Psoas muscle (tissue), 8 donors: ENCODE results near the gene SPTBN4. TPM values are rescaled to one million over a fixed set of nuclear protein-coding genes. Genes with fewer than 3 reads are reported as not detected.
"Not testable (repeated sequence)": the region's sequence is repeated elsewhere in the genome, so short reads cannot be mapped to it uniquely, and the experiment has no call there.

Experiments used
- ATAC-seq, 4 donors: fragments of 200-7000 bp; cut with Tn5 transposase; one replicate each; pipeline ENCODE4 v1.9.1; 2020; ENCODE audit warnings: moderate library complexity in 3 of 4, mild to moderate bottlenecking in 2 of 4
- DNase-seq, 2 donors: peaks; one replicate each; pipeline ENCODE4 v3.0.0-alpha.2; 2020
- H3K27ac ChIP-seq: fragments of 200-600 bp; one replicate; pipeline ENCODE4 v1.8.0; 2022
- H3K27me3 ChIP-seq, 3 donors: fragments of 200-600 bp in 1 of 3; one replicate each; pipeline versions ENCODE4 v1.6.1 to v1.8.0; 2013 to 2022; ENCODE audit warnings: low read length in 2 of 3, mild to moderate bottlenecking in 2 of 3, moderate library complexity in 1 of 3; ENCODE audit not compliant: insufficient read depth in 3 of 3
- H3K36me3 ChIP-seq, 2 donors: fragments of 200-600 bp in 1 of 2; one replicate each; pipeline versions ENCODE4 v1.6.1 to v1.8.0; 2013 to 2022; ENCODE audit warnings: low read depth in 1 of 2, mild to moderate bottlenecking in 1 of 2, moderate library complexity in 1 of 2; ENCODE audit not compliant: insufficient read depth in 1 of 2
- H3K4me1 ChIP-seq: fragments of 200-600 bp; one replicate; pipeline ENCODE4 v1.8.0; 2022
- H3K4me3 ChIP-seq: fragments of 200-600 bp; one replicate; pipeline ENCODE4 v1.8.0; 2022; ENCODE audit warnings: mild to moderate bottlenecking
- H3K9me3 ChIP-seq: fragments of 200-600 bp; one replicate; pipeline ENCODE4 v1.8.0; 2022
- WGBS, 3 donors: extraction: QIAGEN DNeasy Blood & Tissue Kit; methylation state at CpG; one replicate each; pipeline versions ENCODE4 v1.1.6 to v1.1.7; 2013; 5-methylcytosine and 5-hydroxymethylcytosine counted together
- intact Hi-C, 2 donors: fragments of 100-400 bp; cut with DNase I; formaldehyde crosslinking; loops; one replicate each; pipeline versions ENCODE4 v1.11.0 to v1.14.2; 2022
- polyA plus RNA-seq, 3 donors: library from polyadenylated mRNA; stranded (reverse); fragments of 200-250 nt; gene quantifications; one replicate each; pipeline ENCODE4 v1.2.3, GENCODE V29; 2013
- total RNA-seq, 4 donors: library from RNA; stranded (reverse); fragmentation: NEBNext Ultra II Directional in 2 of 4; extraction: Animal tissue kit (Norgen Biotek cat#: 25700) in 2 of 4; gene quantifications; one replicate each; pipeline versions ENCODE4 v1.2.1 to v1.2.4, GENCODE V29; 2021 to 2023
- TF ChIP-seq, protein P1 (sequence below): fragments of 200-600 bp; IDR thresholded peaks from one replicate; pipeline ENCODE4 v1.8.0; 2022; ENCODE audit warnings: antibody characterized with exemption
- donor health status: healthy with polysubstance abuse.
- donor health status: DM: no; HTN: no; CAD: no; lungs with moderate emphysema.
- donor health status: Bipolar disorder and iron deficiency.
- donor health status: healthy.
- donor health status: DM: yes; HTN: yes; CAD: no.
- donor health status: DM: no; HTN: no; CAD: no.
- donor health status: DM: no; HTN: no; CAD: no.
- donor health status: DM: yes; HTN: yes; CAD: no.

Gene SPTBN4
- total and polyA plus RNA-seq, 7 donors, result 0.66 to 4.7 (median 2.8) TPM

- no peak for DNase-seq
- no peak overlapping the region for H3K4me3 ChIP-seq
Observed at GRCh38 chr19:40588926-40589569, 122.2 kb downstream of the SPTBN4 start.

DNA sequence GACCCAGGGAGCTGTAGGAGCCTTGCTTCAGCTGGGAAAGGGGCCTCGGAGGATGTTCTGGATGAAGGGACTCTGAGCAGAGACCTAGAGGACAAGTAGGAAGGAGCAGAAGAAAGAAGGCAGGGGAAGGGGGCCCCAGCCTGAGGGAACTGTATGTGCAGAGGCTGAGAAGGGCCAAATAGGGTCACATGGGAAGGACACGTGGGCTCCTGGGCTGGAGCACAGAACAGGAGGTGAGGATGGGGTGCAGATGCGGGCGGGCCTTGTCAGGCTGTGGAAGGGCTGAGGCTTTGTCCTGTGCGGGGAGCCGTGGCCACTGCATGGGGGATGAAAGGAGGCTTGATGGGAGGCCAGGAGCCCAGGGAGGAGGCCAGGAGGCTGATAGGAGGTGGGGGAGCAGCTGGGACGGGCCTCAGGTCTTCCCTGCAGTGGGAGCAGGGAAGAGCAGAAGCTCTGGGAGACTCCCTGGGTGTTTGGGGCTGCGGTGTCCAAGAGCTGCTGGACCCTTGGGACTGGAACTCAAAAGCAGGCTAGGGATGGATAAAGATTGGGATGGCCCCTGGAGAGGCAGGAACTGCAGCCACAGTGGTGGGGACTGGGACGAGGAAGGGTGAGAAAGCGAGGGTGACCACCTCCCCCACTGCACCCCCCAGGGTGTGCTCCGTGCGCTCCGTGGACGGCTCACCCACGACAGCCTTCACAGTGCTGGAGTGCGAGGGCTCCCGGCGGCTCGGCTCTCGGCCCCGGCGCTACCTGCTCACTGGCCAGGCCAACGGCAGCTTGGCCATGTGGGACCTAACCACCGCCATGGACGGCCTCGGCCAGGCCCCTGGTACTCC is 123.0 kb downstream of the SPTBN4 start:
- no peak for ATAC-seq
- DNase-seq, result no peak
- H3K36me3 ChIP-seq, result peaks cover 0 to 8% of the 10 kb centered on the region in 2 donors
- intact Hi-C loops, result loop anchor here in 1 of 2 donors (10.0 kb wide), 2 partner anchors 115 to 285 kb away; no protein-coding TSS in a partner anchor
- no peaks in the 10 kb centered on the region for H3K4me1 ChIP-seq
- 89 to 90% (median 90%) methylated on average over 24 to 26 of the region's 26 CpGs for WGBS, 3 donors
- H3K27me3 ChIP-seq, result no peaks in the 10 kb centered on the region
- H3K4me3 ChIP-seq, result no peak overlapping the region
- H3K9me3 ChIP-seq, result no peaks in the 10 kb centered on the region
- TF ChIP-seq, protein P1, sequence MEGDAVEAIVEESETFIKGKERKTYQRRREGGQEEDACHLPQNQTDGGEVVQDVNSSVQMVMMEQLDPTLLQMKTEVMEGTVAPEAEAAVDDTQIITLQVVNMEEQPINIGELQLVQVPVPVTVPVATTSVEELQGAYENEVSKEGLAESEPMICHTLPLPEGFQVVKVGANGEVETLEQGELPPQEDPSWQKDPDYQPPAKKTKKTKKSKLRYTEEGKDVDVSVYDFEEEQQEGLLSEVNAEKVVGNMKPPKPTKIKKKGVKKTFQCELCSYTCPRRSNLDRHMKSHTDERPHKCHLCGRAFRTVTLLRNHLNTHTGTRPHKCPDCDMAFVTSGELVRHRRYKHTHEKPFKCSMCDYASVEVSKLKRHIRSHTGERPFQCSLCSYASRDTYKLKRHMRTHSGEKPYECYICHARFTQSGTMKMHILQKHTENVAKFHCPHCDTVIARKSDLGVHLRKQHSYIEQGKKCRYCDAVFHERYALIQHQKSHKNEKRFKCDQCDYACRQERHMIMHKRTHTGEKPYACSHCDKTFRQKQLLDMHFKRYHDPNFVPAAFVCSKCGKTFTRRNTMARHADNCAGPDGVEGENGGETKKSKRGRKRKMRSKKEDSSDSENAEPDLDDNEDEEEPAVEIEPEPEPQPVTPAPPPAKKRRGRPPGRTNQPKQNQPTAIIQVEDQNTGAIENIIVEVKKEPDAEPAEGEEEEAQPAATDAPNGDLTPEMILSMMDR, result no peak
- H3K27ac ChIP-seq, result no peak overlapping the region

More at GRCh38 chr19:40588926-40589569, 122.2 kb downstream of the SPTBN4 start:
- H3K9me3 ChIP-seq, result no peaks in the 10 kb centered on the region
- no peaks in the 10 kb centered on the region for H3K4me1 ChIP-seq
- TF ChIP-seq, protein P1, result no peak
- H3K27ac ChIP-seq, result no peak overlapping the region
- 63 to 85% (median 70%) methylated on average over 7 to 9 of the region's 9 CpGs for WGBS, 3 donors
- no peak for ATAC-seq
- peaks cover 0 to 12% of the 10 kb centered on the region in 2 donors for H3K36me3 ChIP-seq
- intact Hi-C loops, result loop anchor here in 1 of 2 donors (10.0 kb wide), 1 partner anchor 114 kb away; no protein-coding TSS in a partner anchor
- H3K27me3 ChIP-seq, result no peaks in the 10 kb centered on the region

DNA sequence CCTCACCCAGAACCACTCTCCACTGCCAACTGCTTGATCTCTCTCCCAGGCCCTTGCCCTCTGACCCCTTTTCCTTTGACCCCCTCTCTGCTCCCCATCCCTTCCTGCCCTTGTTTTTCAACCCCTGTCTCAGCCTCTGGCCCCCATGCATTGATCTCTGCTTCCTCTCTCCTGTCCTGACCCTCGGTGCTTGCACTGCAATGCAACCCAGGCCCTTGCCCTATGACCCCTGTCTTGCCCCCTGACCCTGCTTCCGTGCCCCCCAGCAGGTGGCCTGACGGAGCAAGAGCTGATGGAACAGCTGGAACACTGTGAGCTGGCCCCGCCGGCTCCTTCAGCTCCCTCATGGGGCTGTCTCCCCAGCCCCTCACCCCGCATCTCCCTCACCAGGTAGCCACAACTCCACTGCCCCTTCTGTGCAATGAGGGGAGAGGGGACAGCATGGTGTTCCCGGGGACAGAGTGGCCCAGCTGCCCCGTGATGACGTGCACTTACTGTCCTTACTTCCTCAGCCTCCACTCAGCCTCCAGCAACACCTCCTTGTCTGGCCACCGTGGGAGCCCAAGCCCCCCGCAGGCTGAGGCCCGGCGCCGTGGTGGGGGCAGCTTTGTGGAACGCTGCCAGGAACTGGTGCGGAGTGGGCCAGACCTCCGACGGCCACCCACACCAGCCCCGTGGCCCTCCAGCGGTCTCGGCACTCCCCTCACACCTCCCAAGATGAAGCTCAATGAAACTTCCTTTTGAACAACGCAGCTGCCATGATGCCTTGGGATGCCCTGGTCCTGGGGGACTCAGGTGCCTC is 123.9 kb downstream of the SPTBN4 start:
- H3K4me1 ChIP-seq, result no peaks in the 10 kb centered on the region
- H3K27me3 ChIP-seq, result no peaks in the 10 kb centered on the region
- TF ChIP-seq, protein P1, result no peak
- no peak overlapping the region for H3K4me3 ChIP-seq
- 67 to 76% (median 68%) methylated on average over 22 of the region's 22 CpGs for WGBS, 3 donors
- peaks cover 0 to 6% of the 10 kb centered on the region in 2 donors for H3K36me3 ChIP-seq
- no peak overlapping the region for H3K27ac ChIP-seq
- DNase-seq, result no peak
- intact Hi-C loops, result loop anchor here in 1 of 2 donors (10.0 kb wide), 1 partner anchor 286 kb away; no protein-coding TSS in a partner anchor
- H3K9me3 ChIP-seq, result no peaks in the 10 kb centered on the region
- ATAC-seq, result no peak

DNA sequence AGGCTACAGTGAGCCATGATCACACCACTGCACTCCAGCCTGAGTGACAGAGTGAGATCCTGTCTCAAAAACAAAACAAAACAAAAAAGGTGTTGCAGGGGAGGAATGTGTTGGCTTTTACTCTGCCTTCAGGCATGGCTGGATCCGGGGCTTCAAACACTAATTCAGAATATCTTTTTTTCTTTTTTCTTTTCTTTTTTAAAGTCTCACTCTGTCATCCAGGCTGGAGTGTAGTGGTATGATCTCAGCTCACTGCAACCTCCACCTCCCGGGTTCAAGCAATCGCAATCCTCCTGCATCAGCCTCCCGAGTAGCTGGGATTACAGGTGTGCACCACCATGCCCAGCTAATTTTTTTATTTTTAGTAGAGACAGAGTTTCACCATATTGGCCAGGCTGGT is 124.9 kb downstream of the SPTBN4 start:
- H3K9me3 ChIP-seq, H3K27me3 ChIP-seq, H3K4me3 ChIP-seq, ATAC-seq, H3K4me1 ChIP-seq, DNase-seq, H3K27ac ChIP-seq, H3K36me3 ChIP-seq: not testable (repeated sequence)
- intact Hi-C loops, result loop anchor here in 1 of 2 donors (10.0 kb wide), 1 partner anchor 287 kb away; no protein-coding TSS in a partner anchor
- 86 to 97% (median 93%) methylated on average over 4 of the region's 4 CpGs for WGBS, 3 donors
